GM12873 (cell line): ENCODE measurements around the gene CAMKMT.

ENCODE experiments used
- TF ChIP-seq, protein P1 (sequence below): IDR thresholded peaks from 2 replicates; pipeline ENCODE4 v1.5.1; 2012; ENCODE audit warnings: low read depth, mild to moderate bottlenecking, moderate library complexity, low read length, control low read depth; ENCODE audit not compliant: insufficient read depth; ENCODE audit errors: missing control alignments

CAMKMT gene

DNA sequence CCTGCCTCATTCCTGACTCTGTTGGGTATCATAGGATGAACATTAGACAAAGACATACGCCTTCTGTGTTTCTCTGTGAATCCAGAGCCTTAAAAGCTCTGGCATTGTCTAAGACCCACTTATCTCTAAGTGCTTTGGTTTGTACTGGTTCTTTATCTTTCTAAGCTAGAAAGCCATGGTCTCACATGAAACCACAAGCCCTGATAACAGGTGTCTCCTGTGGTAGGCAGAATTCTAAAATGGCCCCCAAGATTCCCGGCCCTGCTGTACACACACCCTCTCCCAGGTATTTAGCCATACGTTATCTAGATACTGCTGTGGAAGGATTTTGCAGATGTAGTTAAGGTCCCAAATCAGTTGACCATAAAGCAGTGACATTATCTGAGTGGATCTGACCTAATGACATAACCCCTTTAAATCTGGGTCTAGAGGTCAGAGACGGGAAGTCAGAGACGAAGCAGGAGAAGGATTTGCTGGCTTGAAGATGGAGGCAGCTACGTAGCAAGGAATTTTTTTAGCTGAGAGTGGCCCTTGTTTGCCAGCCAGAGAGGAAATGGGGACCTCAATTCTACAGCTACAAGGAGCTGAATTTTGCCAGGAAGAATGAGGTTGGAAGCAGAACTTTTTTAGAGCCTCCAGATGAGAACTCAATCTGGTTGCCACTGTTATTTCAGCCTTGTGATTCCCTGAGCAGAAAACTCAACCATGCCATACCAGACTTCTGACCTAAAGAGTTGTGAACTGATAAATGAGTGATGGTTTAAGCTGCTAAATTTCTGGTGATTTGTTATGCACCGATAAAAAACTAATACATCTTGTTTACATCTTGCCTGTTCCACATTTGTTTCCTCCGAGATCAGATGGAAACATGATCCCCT lies 186.7 kb downstream of the CAMKMT start:
- TF ChIP-seq, protein P1, sequence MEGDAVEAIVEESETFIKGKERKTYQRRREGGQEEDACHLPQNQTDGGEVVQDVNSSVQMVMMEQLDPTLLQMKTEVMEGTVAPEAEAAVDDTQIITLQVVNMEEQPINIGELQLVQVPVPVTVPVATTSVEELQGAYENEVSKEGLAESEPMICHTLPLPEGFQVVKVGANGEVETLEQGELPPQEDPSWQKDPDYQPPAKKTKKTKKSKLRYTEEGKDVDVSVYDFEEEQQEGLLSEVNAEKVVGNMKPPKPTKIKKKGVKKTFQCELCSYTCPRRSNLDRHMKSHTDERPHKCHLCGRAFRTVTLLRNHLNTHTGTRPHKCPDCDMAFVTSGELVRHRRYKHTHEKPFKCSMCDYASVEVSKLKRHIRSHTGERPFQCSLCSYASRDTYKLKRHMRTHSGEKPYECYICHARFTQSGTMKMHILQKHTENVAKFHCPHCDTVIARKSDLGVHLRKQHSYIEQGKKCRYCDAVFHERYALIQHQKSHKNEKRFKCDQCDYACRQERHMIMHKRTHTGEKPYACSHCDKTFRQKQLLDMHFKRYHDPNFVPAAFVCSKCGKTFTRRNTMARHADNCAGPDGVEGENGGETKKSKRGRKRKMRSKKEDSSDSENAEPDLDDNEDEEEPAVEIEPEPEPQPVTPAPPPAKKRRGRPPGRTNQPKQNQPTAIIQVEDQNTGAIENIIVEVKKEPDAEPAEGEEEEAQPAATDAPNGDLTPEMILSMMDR: no peak

DNA sequence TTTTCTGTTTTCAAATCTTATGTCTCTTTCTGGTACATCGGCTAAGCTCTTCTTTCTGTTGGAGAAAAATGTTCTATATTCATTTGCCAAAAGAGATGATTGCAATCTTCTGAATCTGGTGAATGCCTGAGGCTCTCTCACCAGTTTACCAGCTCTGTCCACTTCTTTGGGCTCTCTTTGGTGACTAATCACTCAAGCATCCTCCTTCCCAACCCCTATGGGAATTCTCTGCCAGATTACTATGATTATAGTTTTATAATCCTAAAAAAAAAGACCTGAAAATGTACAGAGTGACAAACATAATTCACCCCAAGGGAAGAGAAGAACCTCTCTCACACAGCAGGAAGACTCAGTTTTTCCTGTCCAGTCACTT lies 187.3 kb downstream of the CAMKMT start:
- TF ChIP-seq, protein P1: no peak

DNA sequence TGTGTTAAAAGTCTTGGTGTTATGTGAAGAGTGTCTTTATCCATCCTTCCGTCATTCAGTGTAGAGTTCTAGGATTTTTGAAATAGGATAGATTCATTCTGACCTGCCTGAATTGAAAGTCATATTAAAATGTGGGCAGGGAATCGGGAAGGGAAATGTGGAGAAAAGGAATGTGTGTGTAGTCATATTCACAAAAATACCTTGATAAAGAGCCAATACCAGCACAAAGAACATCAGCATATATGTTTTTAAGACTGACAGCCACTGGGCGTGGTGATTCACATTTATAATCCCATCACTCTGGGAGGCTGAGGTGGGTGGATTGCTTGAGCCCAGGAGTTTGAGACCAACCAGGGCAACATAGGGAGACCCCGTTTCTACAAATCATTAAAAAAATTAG lies 188.1 kb downstream of the CAMKMT start:
- TF ChIP-seq, protein P1: no peak

DNA sequence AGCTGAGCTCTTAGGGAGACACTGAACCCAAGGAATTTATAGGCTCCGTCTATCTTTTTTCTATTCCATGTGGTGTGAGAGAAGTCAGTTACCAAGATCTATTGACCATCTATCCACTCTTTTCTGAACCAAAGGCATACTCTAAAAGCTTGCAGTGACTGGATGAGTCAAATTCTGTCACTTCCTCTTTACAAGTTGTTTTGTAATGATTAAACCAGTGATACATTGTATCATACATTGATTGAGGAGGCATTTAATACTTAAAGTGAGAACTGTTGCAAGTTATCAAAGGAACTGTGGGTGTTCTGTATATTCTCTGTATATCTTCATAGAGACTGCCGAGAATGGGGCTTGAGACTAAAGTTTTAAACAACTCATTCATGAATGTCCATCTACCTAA lies 188.8 kb downstream of the CAMKMT start:
- TF ChIP-seq, protein P1: no peak

DNA sequence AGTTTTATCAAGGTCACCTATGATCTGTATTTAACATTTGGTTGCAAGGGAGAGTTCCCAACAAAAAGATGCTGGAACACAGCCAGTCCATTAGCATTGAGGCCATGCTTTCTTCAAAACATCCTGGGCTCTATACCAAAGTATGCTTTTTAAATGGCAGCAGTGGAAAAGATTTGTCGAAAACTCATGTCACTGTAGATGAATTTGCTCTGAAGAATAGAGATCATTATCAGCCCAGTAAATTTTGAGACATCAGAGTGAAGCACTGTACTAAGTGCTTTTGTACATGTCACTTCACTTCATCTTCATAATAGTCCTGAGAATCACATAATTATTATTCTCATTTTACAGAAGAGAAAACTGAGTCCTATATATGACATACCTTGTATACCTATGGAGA lies 189.8 kb downstream of the CAMKMT start:
- TF ChIP-seq, protein P1: no peak

DNA sequence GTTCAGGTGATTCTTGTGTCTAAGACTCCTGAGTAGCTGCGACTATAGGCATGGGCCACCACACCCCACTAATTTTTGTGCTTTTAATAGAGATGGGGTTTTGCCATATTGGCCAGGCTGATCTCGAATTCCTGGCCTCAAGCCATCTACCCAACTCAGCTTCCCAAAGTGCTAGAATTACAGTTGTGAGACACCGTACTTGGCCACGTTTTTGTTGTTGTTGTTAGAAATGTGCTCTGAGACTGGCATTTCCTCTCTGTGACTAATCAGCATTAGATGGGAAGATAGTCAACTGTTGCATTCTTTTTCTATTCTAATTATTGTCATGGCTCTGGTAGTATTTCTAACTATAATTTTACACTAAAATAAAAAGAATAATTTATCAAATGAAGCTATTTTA lies 191.7 kb downstream of the CAMKMT start:
- TF ChIP-seq, protein P1: no peak

DNA sequence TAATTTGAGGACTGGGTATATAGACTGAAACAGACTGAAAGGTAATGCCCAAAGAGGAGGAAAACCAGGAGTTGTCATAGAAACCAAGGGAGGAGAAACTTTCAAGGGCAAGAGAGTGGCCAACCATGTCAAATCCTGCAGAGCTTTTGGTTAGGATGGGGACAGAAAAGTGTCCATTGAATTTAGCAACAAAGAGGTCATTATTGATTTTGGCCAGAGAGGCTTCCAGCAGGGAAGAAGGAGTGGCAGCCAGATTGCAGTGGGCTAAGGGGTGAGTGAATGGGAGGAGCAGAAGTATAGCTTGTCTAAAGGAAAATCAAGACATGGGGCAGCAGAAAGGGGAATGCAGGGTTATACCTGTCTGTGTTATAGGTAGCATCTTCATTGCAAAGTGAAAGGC lies 194.0 kb downstream of the CAMKMT start:
- TF ChIP-seq, protein P1: no peak

DNA sequence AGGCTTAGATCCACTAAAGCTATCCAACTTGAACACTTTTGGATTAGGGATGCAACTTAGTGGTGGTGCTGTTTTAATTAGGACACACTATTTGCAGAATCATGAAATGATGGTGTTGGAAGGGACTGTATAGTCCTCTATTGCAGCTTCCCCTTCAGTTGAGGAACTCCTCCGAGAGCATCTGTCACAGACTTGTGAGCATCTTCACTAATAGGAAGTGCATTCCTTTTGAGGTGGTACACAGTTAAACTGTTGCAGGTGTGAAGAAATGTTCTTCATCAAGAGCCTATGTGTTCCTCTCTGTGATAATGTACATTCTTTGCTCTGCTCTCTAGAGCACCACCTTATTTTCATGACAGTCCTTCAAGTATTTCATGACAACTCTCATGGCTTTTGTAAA lies 197.4 kb downstream of the CAMKMT start:
- TF ChIP-seq, protein P1: no peak
